Right lobe of liver (tissue), 6 donors: ENCODE data around the gene OR2M4. TPM values are rescaled to one million over a fixed set of nuclear protein-coding genes. Genes with fewer than 3 reads are reported as not detected.
A peak's percentile ranks its signal among the peaks of the same experiment; 100 is the strongest.

Source experiments
- ATAC-seq, 4 donors: fragments of 200-7000 bp; cut with Tn5 transposase; one replicate each; pipeline ENCODE4 v1.9.1; 2020; ENCODE audit warnings: mild to moderate bottlenecking in 4 of 4, moderate library complexity in 4 of 4
- DNase-seq, 3 donors: peaks; one replicate each; pipeline ENCODE4 v3.0.0-alpha.2; 2020
- H3K27ac ChIP-seq, 3 donors: fragments of 200-600 bp; one replicate each; pipeline ENCODE4 v1.8.0; 2022
- H3K27me3 ChIP-seq, 2 donors: fragments of 200-600 bp; one replicate each; pipeline ENCODE4 v1.8.0; 2022
- H3K36me3 ChIP-seq, 4 donors: fragments of 200-600 bp; sonication (generic) in 1 of 4; one replicate each; pipeline versions ENCODE4 v1.5.1 to v1.8.0; 2017 to 2022; ENCODE audit warnings: control low read depth in 1 of 4
- H3K4me1 ChIP-seq, 4 donors: fragments of 200-600 bp; sonication (generic) in 1 of 4; one replicate each; pipeline versions ENCODE4 v1.5.1 to v1.8.0; 2017 to 2022; ENCODE audit warnings: control low read depth in 1 of 4
- H3K4me3 ChIP-seq, 3 donors: fragments of 200-600 bp; one replicate each; pipeline ENCODE4 v1.8.0; 2022
- H3K9me3 ChIP-seq, 4 donors: fragments of 200-600 bp; sonication (generic) in 1 of 4; one replicate each; pipeline versions ENCODE4 v1.5.1 to v1.8.0; 2017 to 2022; ENCODE audit warnings: control low read depth in 1 of 4
- CTCF ChIP-seq, 4 donors: fragments of 200-600 bp in 3 of 4; fragments of 450-650 bp in 1 of 4; IDR thresholded peaks; one replicate each; pipeline versions ENCODE4 v1.5.1 to v1.8.0; 2016 to 2022; ENCODE audit warnings: antibody characterized with exemption in 4 of 4, mild to moderate bottlenecking in 2 of 4
- POLR2A ChIP-seq: fragments of 450-650 bp; IDR thresholded peaks from one replicate; pipeline ENCODE4 v1.6.1; 2017; ENCODE audit warnings: antibody characterized with exemption, mild to moderate bottlenecking
- WGBS: methylation state at CpG from one replicate; pipeline ENCODE4 v1.1.6; 2018; ENCODE audit warnings: low coverage, low lambda C conversion rate; ENCODE audit not compliant: insufficient coverage; ENCODE audit errors: missing lambda C conversion rate; 5-methylcytosine and 5-hydroxymethylcytosine counted together
- intact Hi-C, 2 donors: fragments of 100-400 bp; cut with DNase I; formaldehyde crosslinking; loops; one replicate each; pipeline versions ENCODE4 v1.11.2 to v1.14.1; 2022
- total RNA-seq, 6 experiments: library from RNA; depleted of rRNA in 2 of 6; stranded (reverse); fragments of >200 nt in 2 of 6; fragmentation: NEBNext Ultra II Directional in 3 of 6; extraction: Animal tissue kit (Norgen Biotek cat#: 25700) in 3 of 6; gene quantifications; one replicate each; pipeline versions ENCODE4 v1.1.0 to v1.2.4, GENCODE V29; 2016 to 2023
- donor health status: DM: no; HTN: yes; CAD: no.
- donor health status: DM: no; HTN: no; CAD: no.
- donor health status: DM: no; HTN: no; CAD: no.
- donor health status: DM: no; HTN: yes; CAD: no.
- donor health status: DM: no; HTN: yes; CAD: no.

OR2M4 gene
- total RNA-seq, 6 experiments from 2014 or later = not detected

DNA sequence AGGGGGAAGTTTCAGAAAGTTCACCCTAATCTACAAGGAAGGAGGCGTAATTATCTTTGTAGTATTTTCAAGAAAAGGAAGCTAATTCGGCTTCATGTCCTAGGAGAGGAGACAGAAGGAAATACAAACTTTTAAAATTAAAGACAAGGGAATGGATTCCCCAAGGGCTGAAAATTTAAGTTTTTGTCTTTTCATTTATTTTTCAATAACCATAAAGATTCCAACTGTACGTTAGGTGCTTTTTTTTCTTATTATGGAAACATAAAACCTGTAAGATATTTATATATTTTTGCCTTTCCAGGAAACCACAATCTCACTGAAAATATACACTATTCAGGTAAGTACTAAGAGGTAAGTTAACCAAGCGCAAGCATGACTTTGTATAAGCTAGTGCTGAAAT is 34.3 kb upstream of the OR2M4 start, which contains the start of gene OR2M3:
Gene OR2M3, plus strand, starts transcription at position 301 of the 400 bp plus-strand sequence. CDS start 5,803 bp downstream, outside the sequence.
- H3K4me1 ChIP-seq = no peaks in the 10 kb centered on the region
- H3K27ac ChIP-seq = no peak within 1 kb of the TSS
- H3K4me3 ChIP-seq = no peak within 1 kb of the TSS
- DNase-seq (no peak), ATAC-seq (no peak)
- TF ChIP-seq CTCF (IDR thresholded peaks at IDR 0.05) (no peak), POLR2A (no peak)
- 35% methylated on average over 4 of the region's 4 CpGs for WGBS
- no peaks in the 10 kb centered on the region for H3K36me3 ChIP-seq
- H3K27me3 ChIP-seq = no peaks in the 10 kb centered on the region
- no peaks in the 10 kb centered on the region for H3K9me3 ChIP-seq
- intact Hi-C loops = no loop called here

DNA sequence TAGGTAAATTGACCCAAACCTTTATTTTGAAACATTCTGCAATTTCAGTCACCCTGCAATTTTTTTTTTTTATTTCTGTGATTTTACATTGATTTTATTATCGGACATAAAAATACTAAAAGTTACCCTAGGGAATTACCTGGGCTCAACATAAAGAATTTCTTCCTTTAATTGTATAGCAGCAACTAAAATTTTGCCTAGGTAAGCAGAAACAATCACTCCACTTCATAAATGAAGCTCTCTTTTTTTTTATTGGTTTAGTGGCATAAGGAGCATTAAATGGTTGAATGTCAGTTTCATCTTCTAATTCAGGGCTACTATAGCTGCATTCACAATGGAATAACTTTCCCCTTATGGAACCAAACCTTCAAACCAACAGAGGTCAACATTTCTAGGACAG is 15.3 kb upstream of the OR2M4 start:
- Histone ChIP-seq H3K9me3 (no peaks in the 10 kb centered on the region), H3K4me1 (no peaks in the 10 kb centered on the region), H3K36me3 (no peaks in the 10 kb centered on the region), H3K4me3 (no peak overlapping the region), H3K27me3 (no peaks in the 10 kb centered on the region), H3K27ac (no peak overlapping the region)
- ATAC-seq = no peak
- TF ChIP-seq CTCF (IDR thresholded peaks at IDR 0.05) (no peak), POLR2A (no peak)
- intact Hi-C loops = no loop called here
- WGBS = 67% methylated on average over 1 of the region's 1 CpG
- no peak for DNase-seq

DNA sequence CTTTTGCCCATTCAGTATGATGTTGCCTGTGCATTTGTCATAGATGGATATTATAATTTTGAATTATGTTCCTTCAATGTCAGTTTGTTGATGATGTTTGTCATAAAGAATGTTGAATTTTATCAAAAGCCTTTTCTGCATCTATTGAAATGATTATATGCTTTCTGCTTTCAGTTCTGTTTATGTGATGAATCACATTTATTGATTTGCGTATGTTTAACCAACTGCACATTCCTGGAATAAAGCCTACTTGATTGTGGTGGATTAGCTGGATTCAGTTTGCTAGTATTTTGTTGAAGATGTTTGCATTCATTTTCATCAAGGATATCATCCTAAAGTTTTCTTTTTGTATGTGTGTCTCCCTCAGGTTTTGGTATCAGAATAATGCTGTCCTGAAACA is 5.7 kb upstream of the OR2M4 start:
- Histone ChIP-seq H3K27me3 (no peaks in the 10 kb centered on the region), H3K9me3 (no peaks in the 10 kb centered on the region), H3K4me1 (no peaks in the 10 kb centered on the region), H3K4me3 (no peak overlapping the region), H3K36me3 (no peaks in the 10 kb centered on the region), H3K27ac (no peak overlapping the region)
- 47% methylated on average over 1 of the region's 1 CpG for WGBS
- no peak for ATAC-seq
- DNase-seq = no peak
- intact Hi-C loops = no loop called here
- TF ChIP-seq POLR2A (no peak), CTCF (IDR thresholded peaks at IDR 0.05) (no peak)

- peak in 1 of 4 donors; percentile 25 for ATAC-seq
- Histone ChIP-seq H3K9me3 (no peaks in the 10 kb centered on the region), H3K4me3 (no peak overlapping the region), H3K4me1 (no peaks in the 10 kb centered on the region), H3K36me3 (no peaks in the 10 kb centered on the region), H3K27ac (no peak overlapping the region), H3K27me3 (no peaks in the 10 kb centered on the region)
- no peak for DNase-seq
- 58% methylated on average over 4 of the region's 6 CpGs for WGBS
- TF ChIP-seq CTCF (IDR thresholded peaks at IDR 0.05) (no peak), POLR2A (no peak)
- intact Hi-C loops = no loop called here
Measured at GRCh38 chr1:248229360-248229908, 1.8 kb upstream of the OR2M4 start.

GRCh38 chr1:248239478-248239877 is 8.3 kb downstream of the OR2M4 start:
- Histone ChIP-seq H3K27ac (no peak overlapping the region), H3K9me3 (no peaks in the 10 kb centered on the region), H3K4me1 (no peaks in the 10 kb centered on the region), H3K4me3 (no peak overlapping the region), H3K27me3 (no peaks in the 10 kb centered on the region), H3K36me3 (no peaks in the 10 kb centered on the region)
- intact Hi-C loops = no loop called here
- TF ChIP-seq CTCF (IDR thresholded peaks at IDR 0.05) = no peak
- TF ChIP-seq POLR2A = no peak
- 81% methylated on average over 9 of the region's 9 CpGs for WGBS
- ATAC-seq = no peak
- no peak for DNase-seq
